Measurements from ENCODE around the gene CLIP1.

CLIP1 gene

DNA sequence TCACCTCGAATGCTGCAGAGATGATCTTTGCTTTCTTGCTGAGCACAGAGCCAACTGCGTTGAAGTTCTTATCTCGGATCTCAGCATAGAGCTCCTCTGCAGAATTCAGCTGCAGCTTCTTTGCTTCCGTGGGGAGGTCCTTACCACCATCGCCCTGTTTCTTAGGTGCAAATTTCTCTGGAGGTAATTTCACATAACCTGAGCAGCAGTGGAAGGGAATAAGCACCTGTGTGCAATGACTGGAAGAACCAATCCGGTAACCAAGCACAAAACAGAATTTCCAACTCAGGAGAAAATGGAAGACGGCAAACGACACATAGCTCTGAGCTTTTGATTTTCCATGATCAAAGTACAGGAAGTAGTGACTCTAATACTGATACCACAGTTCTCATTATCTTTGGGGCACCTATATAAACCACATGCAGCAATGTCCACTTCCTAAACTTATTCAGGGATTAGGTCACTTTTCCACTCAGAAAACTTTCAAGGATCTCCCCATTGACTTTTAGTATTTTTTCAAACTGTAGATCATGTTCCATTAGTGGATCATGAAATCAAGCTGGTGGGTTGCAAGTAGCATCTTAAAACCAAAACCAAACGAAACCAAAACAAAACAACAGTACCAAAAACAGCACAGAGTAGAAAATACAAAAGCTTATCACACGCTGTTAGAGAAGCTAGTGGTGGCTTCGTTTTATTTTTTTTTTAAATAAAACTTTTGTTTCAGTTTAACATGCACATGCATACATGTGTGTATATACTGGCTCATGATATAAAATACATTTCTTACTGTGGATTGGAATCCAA is 177.7 kb downstream of the CLIP1 start:
- peak in 1 of 2 experiments; percentile 27 for DNase-seq

DNA sequence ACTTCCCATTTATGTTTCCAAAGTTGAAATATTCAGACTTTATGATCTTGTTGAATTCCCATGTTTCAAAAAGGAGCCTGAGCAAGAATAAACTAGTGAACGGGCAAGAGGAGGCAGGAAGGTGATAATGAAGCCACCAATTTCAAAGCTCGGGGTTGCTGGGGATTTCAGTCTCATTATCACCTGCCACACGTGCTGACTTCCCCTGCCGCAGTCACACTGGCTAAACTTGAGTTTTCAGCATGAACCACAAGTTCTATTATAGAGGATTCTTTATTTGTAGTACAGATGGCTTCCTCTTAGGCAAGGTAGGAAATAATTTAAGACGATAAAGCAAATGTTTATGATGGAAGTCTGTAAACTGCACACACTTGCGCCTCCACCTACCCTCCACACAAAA is 178.5 kb downstream of the CLIP1 start:
- no peak for DNase-seq

DNA sequence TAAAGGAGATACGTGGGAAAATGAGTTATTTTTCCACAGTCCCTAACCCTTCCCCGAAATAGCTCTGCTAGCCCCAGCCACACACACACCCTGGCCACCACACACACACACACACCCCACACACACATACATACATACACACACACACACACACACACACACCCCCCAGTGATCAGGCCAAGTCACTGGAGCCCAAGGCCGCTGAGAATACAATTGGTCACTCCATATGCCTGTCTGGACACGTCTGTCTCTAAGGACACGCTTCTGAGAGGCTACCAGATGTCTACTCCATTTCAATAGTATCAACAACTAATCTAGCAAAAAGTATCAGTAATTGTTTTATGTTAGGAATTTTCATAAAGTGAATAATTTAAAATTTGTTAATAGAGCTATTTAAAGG is 183.6 kb downstream of the CLIP1 start:
- DNase-seq = no peak

DNA sequence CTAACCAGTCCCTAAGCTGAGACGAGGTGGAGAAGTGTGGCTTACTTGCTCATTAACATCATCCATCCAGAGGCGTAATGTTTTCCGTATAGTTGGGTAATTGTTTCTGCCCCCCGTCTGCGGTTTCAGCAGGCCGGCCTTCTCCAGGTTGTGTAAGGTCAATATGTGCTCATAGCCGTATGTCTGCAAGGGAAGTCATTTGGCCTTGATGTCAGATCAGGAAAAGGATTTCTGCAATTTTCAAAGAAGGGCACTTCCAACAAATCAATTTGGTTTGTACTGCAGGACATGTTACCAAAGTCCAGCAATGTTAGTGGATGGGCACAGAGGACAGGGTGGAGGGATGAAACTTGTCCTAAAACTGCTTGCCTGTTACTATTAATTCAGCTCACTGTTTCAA is 186.7 kb downstream of the CLIP1 start:
- no peak for DNase-seq

DNA sequence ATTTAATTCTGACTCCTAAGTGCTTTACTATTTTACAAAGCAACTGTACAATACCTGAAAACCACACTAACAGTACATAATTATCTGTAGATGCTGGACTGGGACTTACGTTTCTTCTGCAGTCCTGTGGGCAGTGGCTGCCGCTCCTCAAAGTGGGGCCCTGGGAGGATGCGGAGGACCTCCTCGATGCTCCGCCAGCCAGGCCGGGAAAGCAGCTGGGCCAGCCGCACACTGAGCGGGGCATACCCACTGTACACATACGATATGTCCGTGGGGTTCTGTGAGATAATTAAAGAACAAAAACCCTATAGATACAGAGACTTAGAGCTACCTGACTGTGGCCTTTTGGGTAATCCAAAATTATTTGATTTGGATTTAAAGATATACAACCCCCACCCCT is 189.8 kb downstream of the CLIP1 start:
- DNase-seq = no peak

DNA sequence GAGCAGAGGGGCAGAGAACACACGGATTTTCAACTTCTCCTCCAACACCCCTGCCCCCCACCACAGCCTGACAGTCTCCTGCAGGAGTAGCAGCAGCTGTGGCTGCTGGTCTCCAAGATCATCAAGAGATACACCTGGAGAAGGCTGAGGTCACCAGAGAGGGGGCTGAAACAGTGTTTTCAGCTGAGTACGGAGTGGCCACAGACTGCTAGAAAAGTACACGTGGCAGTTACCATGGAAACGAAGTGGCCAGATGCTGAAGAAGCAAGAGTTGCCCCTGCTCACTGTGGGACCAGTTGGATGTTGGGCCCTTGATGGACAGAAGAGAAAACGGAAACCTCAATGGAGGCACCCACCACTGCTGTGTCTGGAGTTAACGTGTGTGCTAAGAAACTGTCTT is 191.7 kb downstream of the CLIP1 start:
- no peak for DNase-seq

DNA sequence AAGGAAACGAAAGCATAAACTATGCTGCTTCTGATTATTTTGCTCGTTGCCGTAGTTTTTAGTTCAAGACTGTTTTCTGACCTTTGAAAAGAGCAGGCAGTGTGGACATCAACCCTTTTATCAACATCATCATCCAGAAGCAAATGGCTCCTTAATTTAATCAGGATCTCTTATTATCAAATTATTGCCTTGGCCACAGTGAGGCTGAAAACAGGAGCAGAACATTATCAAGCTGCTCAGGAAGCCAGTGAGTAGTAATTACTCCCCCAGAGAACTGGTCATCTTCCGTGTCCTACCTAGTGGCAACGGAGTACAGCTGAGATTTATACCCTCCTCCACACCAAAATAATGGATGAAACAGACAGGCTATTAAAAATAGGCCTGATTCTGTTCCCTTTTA is 194.4 kb downstream of the CLIP1 start:
- DNase-seq = no peak

DNA sequence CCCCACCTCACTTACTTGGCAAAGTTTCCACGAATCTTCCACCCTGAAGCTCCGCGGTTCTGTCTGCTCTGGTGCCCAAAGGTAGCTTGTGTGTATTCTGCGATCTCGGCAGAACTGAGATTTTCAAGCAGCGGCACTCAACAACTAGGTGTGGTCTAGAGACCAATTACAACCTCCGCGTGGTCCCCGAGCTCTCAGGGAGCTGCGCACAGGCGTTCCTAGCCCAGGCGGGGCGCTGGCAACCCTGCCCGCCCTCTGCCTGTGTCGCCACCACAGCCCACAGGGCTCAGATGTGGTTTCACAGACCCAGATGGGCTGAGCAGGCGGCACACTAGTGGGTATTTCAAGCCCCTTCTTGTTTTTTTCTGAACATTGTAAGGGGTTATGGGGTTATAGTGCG is 195.1 kb downstream of the CLIP1 start:
- DNase-seq = peak; percentile 39 to 49

DNA sequence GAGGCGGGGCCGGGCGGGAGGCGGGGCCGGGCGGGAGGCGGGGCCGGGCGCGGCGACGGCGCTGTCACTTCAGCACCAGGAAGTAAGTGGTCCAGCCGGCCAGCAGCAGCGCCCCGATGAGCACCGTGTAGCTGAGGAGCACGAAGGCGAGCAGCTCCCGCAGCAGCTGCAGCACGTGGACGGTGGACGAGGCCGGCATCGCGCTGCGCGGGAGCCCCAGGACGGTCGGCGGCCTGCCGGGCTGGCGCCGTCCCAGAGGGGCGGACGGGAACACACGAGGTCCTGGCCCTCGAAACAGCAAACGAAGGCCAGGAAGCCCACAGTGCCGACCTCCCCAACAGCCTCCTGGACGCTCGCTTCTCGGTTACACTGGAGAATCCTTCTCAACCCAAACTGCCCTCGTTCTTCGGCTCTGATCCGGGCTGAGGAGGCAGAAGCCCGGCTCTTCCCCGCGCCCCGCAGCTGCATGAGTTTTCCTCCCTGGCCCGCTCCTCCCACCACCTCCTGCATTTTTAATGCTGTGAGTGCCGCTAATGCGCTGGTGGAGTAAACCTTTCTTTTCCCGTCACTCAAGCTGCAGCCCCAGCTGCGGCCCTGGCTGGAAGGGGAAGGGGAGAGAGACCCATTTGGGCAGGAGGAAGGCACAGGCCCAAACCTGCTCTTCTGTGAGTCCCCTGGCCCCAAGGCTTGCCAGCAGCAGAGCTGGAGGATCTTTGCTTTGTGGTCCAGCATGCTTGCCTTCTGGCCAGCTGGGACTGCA is 195.9 kb downstream of the CLIP1 start:
- no peak for DNase-seq

DNA sequence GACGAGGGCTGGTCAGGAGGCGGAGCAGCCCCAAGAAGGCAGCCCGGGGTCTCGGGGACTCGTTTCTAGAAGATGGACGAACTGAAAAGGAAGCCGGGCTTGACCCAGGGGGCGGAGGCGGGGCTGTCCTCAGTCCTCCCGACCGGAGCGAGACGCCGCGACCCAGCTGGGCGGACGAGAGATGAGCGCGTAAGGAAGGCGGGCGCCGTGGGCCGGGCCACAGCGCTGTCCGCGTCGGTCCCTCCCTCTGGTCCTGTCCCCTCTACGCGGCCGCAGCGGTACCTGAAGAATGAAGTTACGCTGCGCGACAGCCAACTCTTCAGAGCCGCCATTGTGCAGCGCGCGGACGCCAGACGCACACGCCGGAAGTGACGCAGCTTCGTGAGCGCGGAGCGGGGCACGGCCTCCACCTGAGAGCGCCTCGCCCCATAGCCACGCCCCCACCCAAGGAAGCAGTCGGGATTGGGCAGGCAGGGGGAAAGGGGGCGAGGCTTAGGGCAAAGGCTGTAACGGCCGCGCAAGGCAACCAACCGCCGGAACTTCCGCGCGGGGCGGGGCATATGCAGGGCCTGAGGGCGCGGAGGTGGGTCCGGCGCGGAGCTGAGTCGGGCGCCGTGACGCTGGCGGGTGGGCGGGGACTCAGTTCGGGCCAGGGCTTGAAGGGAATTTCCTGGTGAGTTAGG is 196.6 kb downstream of the CLIP1 start, which contains the start of gene DIABLO:
Gene DIABLO (minus strand): TSS at position 370 of the 683 bp plus-strand sequence. CDS start 38 bp downstream, at position 332.
- peak; percentile 99 to 100 for DNase-seq
